WTC11 (cell line): ENCODE measurements around the gene ANKZF1. TPM values are rescaled to one million over a fixed set of nuclear protein-coding genes. Genes with fewer than 3 reads are reported as not detected.

Experiments
- ATAC-seq: fragments of 200-7000 bp; cut with Tn5 transposase; 2 replicates; pipeline ENCODE4 v1.10.0; 2021; ENCODE audit warnings: mild to moderate bottlenecking, moderate library complexity
- CTCF ChIA-PET: fragments of 300-600 bp; sonication (Branson Sonifier 250); formaldehyde crosslinking; loops from one replicate; lab custom pipeline; 2021; ENCODE audit warnings: antibody characterized with exemption; lab: Charles Lee
- POLR2A ChIA-PET: fragments of 350-600 bp; sonication (Branson Sonifier 250); formaldehyde crosslinking; loops from one replicate; lab custom pipeline; 2021; ENCODE audit warnings: antibody characterized with exemption; lab: Charles Lee
- DNase-seq: peaks from one replicate; pipeline ENCODE4 v3.0.0; 2021; ENCODE audit warnings: low spot score
- H3K27ac Mint-ChIP-seq: 2 replicates; pipeline ENCODE4 v1.8.0; 2021; ENCODE audit warnings: mixed read lengths
- H3K27me3 Mint-ChIP-seq: 2 replicates; pipeline ENCODE4 v1.8.0; 2021; ENCODE audit warnings: low read depth, mild to moderate bottlenecking, moderate library complexity, mixed read lengths
- H3K36me3 Mint-ChIP-seq: 2 replicates; pipeline ENCODE4 v1.8.0; 2021; ENCODE audit warnings: mixed read lengths
- H3K4me1 Mint-ChIP-seq: 2 replicates; pipeline ENCODE4 v1.8.0; 2022; ENCODE audit warnings: mixed read lengths
- H3K4me3 Mint-ChIP-seq: 2 replicates; pipeline ENCODE4 v1.8.0; 2021; ENCODE audit warnings: mild to moderate bottlenecking, moderate library complexity, mixed read lengths
- H3K9me3 Mint-ChIP-seq: 2 replicates; pipeline ENCODE4 v1.8.0; 2021; ENCODE audit warnings: mixed read lengths
- ATF1 ChIP-seq: sonication (generic); formaldehyde crosslinking; IDR thresholded peaks from 2 replicates; pipeline ENCODE4 v1.8.1; 2023; ENCODE audit warnings: mild to moderate bottlenecking, moderate library complexity, missing genetic modification reagents
- ATF2 ChIP-seq: sonication (generic); formaldehyde crosslinking; IDR thresholded peaks from 2 replicates; pipeline ENCODE4 v1.8.1; 2022; ENCODE audit warnings: low read depth, missing genetic modification reagents, borderline replicate concordance
- ATF6 ChIP-seq: sonication (generic); formaldehyde crosslinking; IDR thresholded peaks from 2 replicates; pipeline ENCODE4 v1.8.1; 2023; ENCODE audit warnings: mild to moderate bottlenecking, missing genetic modification reagents
- CBFB ChIP-seq: sonication (generic); formaldehyde crosslinking; IDR thresholded peaks from 2 replicates; pipeline ENCODE4 v1.8.1; 2022; ENCODE audit warnings: mild to moderate bottlenecking, low read depth, missing genetic modification reagents
- ELF4 ChIP-seq: sonication (generic); formaldehyde crosslinking; IDR thresholded peaks from 2 replicates; pipeline ENCODE4 v1.8.1; 2022; ENCODE audit warnings: low read depth, mild to moderate bottlenecking, moderate library complexity, missing genetic modification reagents
- ETV6 ChIP-seq: sonication (generic); formaldehyde crosslinking; IDR thresholded peaks from 2 replicates; pipeline ENCODE4 v1.8.1; 2022; ENCODE audit warnings: mild to moderate bottlenecking, missing genetic modification reagents
- GRHL2 ChIP-seq: fragments of 250-450 bp; sonication (Bioruptor Pico); IDR thresholded peaks from 2 replicates; pipeline ENCODE4 v1.8.0; 2022; ENCODE audit warnings: mild to moderate bottlenecking, moderate library complexity; ENCODE audit not compliant: insufficient replicate concordance, severe bottlenecking
- GTF2I ChIP-seq: fragments of 250-450 bp; sonication (Bioruptor Pico); conservative IDR thresholded peaks from 2 replicates; pipeline ENCODE4 v1.4.0; 2021; ENCODE audit warnings: mild to moderate bottlenecking
- JAZF1 ChIP-seq: fragments of 250-450 bp; sonication (Bioruptor Pico); IDR thresholded peaks from 2 replicates; pipeline ENCODE4 v1.9.0; 2021; ENCODE audit warnings: moderate library complexity, mild to moderate bottlenecking, inconsistent platforms
- NFYB ChIP-seq: sonication (generic); formaldehyde crosslinking; conservative IDR thresholded peaks from 2 replicates; pipeline ENCODE4 v1.8.0; 2022; ENCODE audit warnings: low read depth, missing genetic modification reagents
- NR2C2 ChIP-seq: sonication (generic); formaldehyde crosslinking; IDR thresholded peaks from 2 replicates; pipeline ENCODE4 v1.8.0; 2022; ENCODE audit warnings: mild to moderate bottlenecking, missing genetic modification reagents
- SOX15 ChIP-seq: fragments of 250-450 bp; sonication (Bioruptor Pico); IDR thresholded peaks from 2 replicates; pipeline ENCODE4 v1.9.0; 2021; ENCODE audit warnings: mild to moderate bottlenecking
- ZNF138 ChIP-seq: sonication (generic); formaldehyde crosslinking; conservative IDR thresholded peaks from 2 replicates; pipeline ENCODE4 v1.8.1; 2022; ENCODE audit warnings: mild to moderate bottlenecking, moderate library complexity, missing genetic modification reagents
- ZNF263 ChIP-seq: sonication (generic); formaldehyde crosslinking; IDR thresholded peaks from 2 replicates; pipeline ENCODE4 v1.8.1; 2022; ENCODE audit warnings: low read depth, mild to moderate bottlenecking, moderate library complexity, missing genetic modification reagents
- ZNF281 ChIP-seq: sonication (generic); formaldehyde crosslinking; IDR thresholded peaks from 2 replicates; pipeline ENCODE4 v1.8.0; 2023; ENCODE audit warnings: mild to moderate bottlenecking, missing genetic modification reagents
- ZNF416 ChIP-seq: fragments of 250-450 bp; sonication (Bioruptor Pico); IDR thresholded peaks from 2 replicates; pipeline ENCODE4 v1.9.0; 2021; ENCODE audit warnings: mild to moderate bottlenecking, inconsistent platforms
- ZSCAN18 ChIP-seq: fragments of 250-450 bp; sonication (Bioruptor Pico); IDR thresholded peaks from 2 replicates; pipeline ENCODE4 v2.1.2; 2022; ENCODE audit warnings: mild to moderate bottlenecking, moderate library complexity
- total RNA-seq: library from RNA; stranded (reverse); gene quantifications from 3 replicates; pipeline ENCODE4 v1.2.3, GENCODE V29; 2021

ANKZF1 gene
- total RNA-seq, 1 experiment from 2014 or later: 70.4 TPM

GRCh38 chr2:219273937-219274336 lies 44.3 kb downstream of the ANKZF1 start:
- TF ChIP-seq ELF4 (CRISPR knock-in tag): no peak
- TF ChIP-seq ZNF281 (CRISPR knock-in tag): no peak
- TF ChIP-seq ATF2 (CRISPR knock-in tag): no peak
- no peak for TF ChIP-seq GRHL2 (CRISPR knock-in tag)
- no peak for TF ChIP-seq JAZF1 (CRISPR knock-in tag)
- no peak for TF ChIP-seq ZNF138 (CRISPR knock-in tag)
- no peak for TF ChIP-seq ATF6
- TF ChIP-seq GTF2I (CRISPR knock-in tag): no peak
- no peak for TF ChIP-seq NR2C2 (CRISPR knock-in tag)
- TF ChIP-seq NFYB (CRISPR knock-in tag): no peak
- no peak for TF ChIP-seq ZNF263 (CRISPR knock-in tag)
- TF ChIP-seq CBFB (CRISPR knock-in tag): no peak
- TF ChIP-seq SOX15 (CRISPR knock-in tag): no peak
- TF ChIP-seq, all 79 proteins: peak for 0
- no peak for DNase-seq
- Mint-ChIP-seq H3K27ac (no peak overlapping the region), H3K9me3 (no peaks in the 10 kb centered on the region), H3K4me1 (peaks cover 28% of the 10 kb centered on the region), H3K4me3 (no peak overlapping the region), H3K36me3 (no peaks in the 10 kb centered on the region), H3K27me3 (peaks cover 36% of the 10 kb centered on the region)
- POLR2A ChIA-PET: interaction anchor here (0.6 to 1.4 kb wide), 5 partner anchors 17 to 98 kb away, joined by 3 to 8 read pairs (median 3); partner anchors contain the start of gene TUBA4A
- no peak for ATAC-seq
- CTCF ChIA-PET: interaction anchor here (0.8 to 1.7 kb wide), 11 partner anchors 13 to 236 kb away, joined by 3 to 23 read pairs (median 3); partner anchors contain the start of genes PTPRN and TUBA4A

- CTCF ChIA-PET: interaction anchor here (0.8 to 1.7 kb wide), 12 partner anchors 9 to 236 kb away, joined by 3 to 23 read pairs (median 3); partner anchors contain the start of genes PTPRN and TUBA4A
- POLR2A ChIA-PET: interaction anchor here (0.6 to 1.4 kb wide), 6 partner anchors 18 to 98 kb away, joined by 3 to 8 read pairs (median 3); partner anchors contain the start of gene TUBA4A
- Mint-ChIP-seq H3K36me3 (no peaks in the 10 kb centered on the region), H3K9me3 (no peaks in the 10 kb centered on the region), H3K4me1 (peaks cover 28% of the 10 kb centered on the region), H3K27me3 (peaks cover 31% of the 10 kb centered on the region), H3K27ac (no peak overlapping the region)
- ATAC-seq: peak; percentile 7; the same call in 1 of the 2 replicates
- TF ChIP-seq ETV6 (no peak), ZNF416 (CRISPR knock-in tag) (no peak), ATF1 (CRISPR knock-in tag) (no peak), ZSCAN18 (CRISPR knock-in tag) (no peak)
- TF ChIP-seq, all 79 proteins: peak for 0
- H3K4me3 Mint-ChIP-seq: no peak overlapping the region
- no peak for DNase-seq
These were observed 44.8 kb downstream of the ANKZF1 start for GRCh38 chr2:219274361-219274921.
